ENCODE data around the gene SMARCC1. TPM values are rescaled to one million over a fixed set of nuclear protein-coding genes. Genes with fewer than 3 reads are reported as not detected.

SMARCC1 gene
- total RNA-seq, 4 donors from 2014 or later = 25.0 to 110 (median 56.4) TPM

DNA sequence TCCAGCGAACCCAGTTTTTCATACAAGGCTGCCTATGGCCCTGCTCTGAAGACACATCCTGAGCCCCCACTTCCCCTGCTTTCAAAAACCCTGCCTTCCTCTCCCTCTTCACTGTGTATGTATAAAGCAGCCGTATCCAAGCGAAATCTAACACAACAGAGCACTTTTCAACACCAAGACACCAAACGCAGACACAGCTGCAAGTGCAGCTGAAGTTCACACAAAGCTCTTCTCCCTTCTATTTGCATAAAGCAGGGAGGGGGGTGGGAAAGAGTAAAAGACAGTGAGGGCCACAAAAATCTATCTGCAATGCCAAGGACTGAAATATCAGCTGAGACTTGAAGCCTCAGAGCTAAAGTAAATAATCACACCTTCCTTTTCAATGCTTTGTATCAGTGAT lies 168.0 kb downstream of the SMARCC1 start:
- no peaks in the 10 kb centered on the region for H3K9me3 ChIP-seq
- H3K27ac ChIP-seq = no peak overlapping the region
- TF ChIP-seq, protein P1, sequence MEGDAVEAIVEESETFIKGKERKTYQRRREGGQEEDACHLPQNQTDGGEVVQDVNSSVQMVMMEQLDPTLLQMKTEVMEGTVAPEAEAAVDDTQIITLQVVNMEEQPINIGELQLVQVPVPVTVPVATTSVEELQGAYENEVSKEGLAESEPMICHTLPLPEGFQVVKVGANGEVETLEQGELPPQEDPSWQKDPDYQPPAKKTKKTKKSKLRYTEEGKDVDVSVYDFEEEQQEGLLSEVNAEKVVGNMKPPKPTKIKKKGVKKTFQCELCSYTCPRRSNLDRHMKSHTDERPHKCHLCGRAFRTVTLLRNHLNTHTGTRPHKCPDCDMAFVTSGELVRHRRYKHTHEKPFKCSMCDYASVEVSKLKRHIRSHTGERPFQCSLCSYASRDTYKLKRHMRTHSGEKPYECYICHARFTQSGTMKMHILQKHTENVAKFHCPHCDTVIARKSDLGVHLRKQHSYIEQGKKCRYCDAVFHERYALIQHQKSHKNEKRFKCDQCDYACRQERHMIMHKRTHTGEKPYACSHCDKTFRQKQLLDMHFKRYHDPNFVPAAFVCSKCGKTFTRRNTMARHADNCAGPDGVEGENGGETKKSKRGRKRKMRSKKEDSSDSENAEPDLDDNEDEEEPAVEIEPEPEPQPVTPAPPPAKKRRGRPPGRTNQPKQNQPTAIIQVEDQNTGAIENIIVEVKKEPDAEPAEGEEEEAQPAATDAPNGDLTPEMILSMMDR (IDR thresholded peaks at IDR 0.05) = no peak
- TF ChIP-seq POLR2A (IDR thresholded peaks at IDR 0.05) = no peak
- DNase-seq = no peak
- H3K4me1 ChIP-seq = no peaks in the 10 kb centered on the region
- H3K4me3 ChIP-seq = no peak overlapping the region
- peaks cover 0 to 53% (median 0%) of the 10 kb centered on the region in 3 donors for H3K36me3 ChIP-seq
- no peaks in the 10 kb centered on the region for H3K27me3 ChIP-seq

DNA sequence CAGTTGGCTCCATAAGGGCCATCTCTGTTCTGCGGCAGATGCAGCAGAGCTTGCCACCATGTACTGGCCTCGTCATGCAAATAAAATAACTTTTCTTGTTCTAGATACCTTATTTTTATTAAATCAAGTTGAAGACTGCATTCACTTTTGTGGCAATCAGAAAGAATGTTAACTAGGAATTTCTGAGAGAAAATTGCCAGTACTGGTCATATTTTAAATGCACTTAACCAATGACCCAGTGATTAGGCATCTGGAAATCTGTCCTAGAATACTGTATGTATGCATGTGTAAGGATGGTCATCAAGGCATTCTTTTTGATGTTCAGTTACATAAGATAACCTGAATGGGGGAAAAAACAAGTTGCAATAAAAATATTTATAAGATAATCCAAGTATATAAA lies 168.8 kb downstream of the SMARCC1 start:
- no peak for DNase-seq

DNA sequence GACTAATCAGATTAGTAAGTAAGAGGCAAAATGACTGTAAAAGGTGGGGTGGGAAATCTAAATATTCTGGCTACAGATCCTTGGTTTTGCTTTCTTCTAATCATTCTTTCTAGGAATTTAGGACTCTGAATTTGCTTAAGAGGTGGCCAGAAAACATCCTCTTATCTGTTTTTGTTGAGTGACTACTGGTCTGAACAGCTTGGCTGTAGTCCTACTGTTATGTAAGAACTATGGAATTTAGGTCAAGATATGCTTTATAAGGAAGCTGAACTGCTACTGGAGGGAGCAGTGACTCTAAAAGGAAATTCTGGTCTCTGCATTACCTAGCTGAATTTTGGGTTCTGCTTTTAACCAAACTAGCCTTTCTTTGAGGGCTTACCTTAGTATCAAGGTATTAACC lies 169.5 kb downstream of the SMARCC1 start:
- no peaks in the 10 kb centered on the region for H3K4me1 ChIP-seq
- no peak for DNase-seq
- TF ChIP-seq, protein P1 (IDR thresholded peaks at IDR 0.05) = no peak
- TF ChIP-seq POLR2A (IDR thresholded peaks at IDR 0.05) = no peak
- H3K36me3 ChIP-seq = peaks cover 0 to 52% (median 0%) of the 10 kb centered on the region in 3 donors
- H3K9me3 ChIP-seq = no peaks in the 10 kb centered on the region
- H3K4me3 ChIP-seq = no peak overlapping the region
- no peaks in the 10 kb centered on the region for H3K27me3 ChIP-seq
- H3K27ac ChIP-seq = no peak overlapping the region

More for the DNA sequence above, 168.8 kb downstream of the SMARCC1 start:
- no peaks in the 10 kb centered on the region for H3K27me3 ChIP-seq
- no peak overlapping the region for H3K27ac ChIP-seq
- no peaks in the 10 kb centered on the region for H3K4me1 ChIP-seq
- H3K4me3 ChIP-seq = no peak overlapping the region
- H3K36me3 ChIP-seq = peaks cover 0 to 53% (median 0%) of the 10 kb centered on the region in 3 donors
- no peak for TF ChIP-seq POLR2A (IDR thresholded peaks at IDR 0.05)
- TF ChIP-seq, protein P1 (IDR thresholded peaks at IDR 0.05) = no peak
- no peaks in the 10 kb centered on the region for H3K9me3 ChIP-seq

DNA sequence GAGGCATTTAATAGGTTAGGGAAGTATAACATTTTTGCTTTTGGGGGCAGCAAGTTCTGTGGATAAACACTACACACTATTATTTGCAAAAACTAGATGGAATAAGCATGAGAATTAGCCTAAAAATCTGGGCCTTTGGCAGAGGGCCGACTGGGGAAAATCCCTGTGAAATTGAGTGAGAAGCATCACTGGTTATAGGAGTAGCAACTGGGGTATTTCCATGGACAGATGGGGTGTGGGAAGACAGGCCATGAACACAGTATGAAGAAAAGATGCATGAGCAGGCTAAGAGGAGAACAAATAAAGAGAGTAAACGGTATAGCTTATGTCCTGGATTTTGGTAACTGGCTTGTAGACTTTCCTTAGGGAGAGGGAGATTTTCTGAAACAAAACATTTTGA lies 170.1 kb downstream of the SMARCC1 start:
- no peaks in the 10 kb centered on the region for H3K27me3 ChIP-seq
- TF ChIP-seq, protein P1 (IDR thresholded peaks at IDR 0.05) = no peak
- no peak for TF ChIP-seq POLR2A (IDR thresholded peaks at IDR 0.05)
- H3K4me1 ChIP-seq = no peaks in the 10 kb centered on the region
- peaks cover 0 to 50% (median 0%) of the 10 kb centered on the region in 3 donors for H3K36me3 ChIP-seq
- no peaks in the 10 kb centered on the region for H3K9me3 ChIP-seq
- no peak for DNase-seq
- H3K27ac ChIP-seq = no peak overlapping the region
- H3K4me3 ChIP-seq = no peak overlapping the region

DNA sequence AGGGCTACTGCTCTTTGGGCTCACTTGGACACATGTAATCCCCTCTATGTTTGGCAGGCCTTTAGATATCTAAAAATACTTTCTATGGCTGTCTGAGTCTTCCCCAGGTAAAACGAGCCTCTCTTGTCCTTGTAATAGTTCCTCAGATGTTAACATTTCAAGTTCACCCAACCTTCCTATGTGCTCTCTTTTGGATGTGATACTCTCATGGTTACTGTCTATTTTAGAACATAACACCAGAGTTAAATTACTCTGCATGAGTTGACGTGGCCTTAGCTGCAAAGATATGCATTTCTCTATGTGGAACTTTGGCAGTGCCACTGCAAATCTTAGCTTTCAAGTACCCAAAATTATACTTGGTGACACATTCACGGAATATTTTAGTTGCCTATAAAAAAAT lies 171.1 kb downstream of the SMARCC1 start:
- H3K27ac ChIP-seq = no peak overlapping the region
- no peak for TF ChIP-seq POLR2A (IDR thresholded peaks at IDR 0.05)
- TF ChIP-seq, protein P1 (IDR thresholded peaks at IDR 0.05) = no peak

DNA sequence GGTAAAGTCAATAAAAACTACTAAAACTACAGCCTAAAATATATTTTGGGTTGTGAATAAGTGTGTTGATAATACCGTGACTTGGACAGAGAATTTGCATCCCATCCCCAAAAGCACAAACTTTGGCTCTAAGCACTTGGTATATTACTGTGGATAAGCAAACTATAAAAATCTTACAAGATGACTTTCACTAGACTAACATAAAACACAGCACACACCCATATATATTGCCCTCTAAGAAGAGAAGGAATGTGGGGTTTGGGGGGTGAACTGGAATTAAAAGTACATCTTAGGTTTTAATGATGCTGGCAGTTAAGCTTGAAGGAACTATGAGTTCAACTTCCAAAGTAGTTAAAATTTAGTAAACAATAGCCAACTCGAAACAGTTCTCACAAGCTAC lies 174.4 kb downstream of the SMARCC1 start:
- Histone ChIP-seq H3K4me1 (no peaks in the 10 kb centered on the region), H3K27me3 (no peaks in the 10 kb centered on the region), H3K27ac (no peak overlapping the region), H3K36me3 (peaks cover 0 to 56% (median 0%) of the 10 kb centered on the region in 3 donors), H3K9me3 (no peaks in the 10 kb centered on the region), H3K4me3 (no peak overlapping the region)
- TF ChIP-seq, protein P1 (IDR thresholded peaks at IDR 0.05) = no peak
- TF ChIP-seq POLR2A (IDR thresholded peaks at IDR 0.05) = no peak
- no peak for DNase-seq

More for the DNA sequence above, 171.1 kb downstream of the SMARCC1 start:
- Histone ChIP-seq H3K4me3 (no peak overlapping the region), H3K9me3 (no peaks in the 10 kb centered on the region), H3K36me3 (peaks cover 0 to 50% (median 0%) of the 10 kb centered on the region in 3 donors), H3K27me3 (no peaks in the 10 kb centered on the region), H3K4me1 (no peaks in the 10 kb centered on the region)
- DNase-seq = no peak
